Stimulated activated naive CD8-positive, alpha-beta T cell treated with anti-CD3 and anti-CD28 coated beads, Interleukin-15, Interleukin-2, amounts not matched to agents 100 ng/mL and 50 ng/mL, for 24 hours (primary cell): ENCODE measurements around the gene PPP6R1.
"Not testable (repeated sequence)": the region's sequence is repeated elsewhere in the genome, so short reads cannot be mapped to it uniquely, and the experiment has no call there.

ENCODE experiments used
- H3K27ac Mint-ChIP-seq: one replicate; pipeline ENCODE4 v1.8.0; 2021; ENCODE audit warnings: mild to moderate bottlenecking, mixed read lengths
- H3K27me3 Mint-ChIP-seq: one replicate; pipeline ENCODE4 v1.8.0; 2021; ENCODE audit warnings: mixed read lengths
- H3K36me3 Mint-ChIP-seq: one replicate; pipeline ENCODE4 v1.8.0; 2021; ENCODE audit warnings: low read depth, mixed read lengths
- H3K4me1 Mint-ChIP-seq: one replicate; pipeline ENCODE4 v1.8.0; 2021; ENCODE audit warnings: low read depth, mixed read lengths
- H3K4me3 Mint-ChIP-seq: one replicate; pipeline ENCODE4 v1.8.0; 2021; ENCODE audit warnings: mild to moderate bottlenecking, mixed read lengths
- H3K9me3 Mint-ChIP-seq: one replicate; pipeline ENCODE4 v1.8.0; 2021; ENCODE audit warnings: mixed read lengths

Gene PPP6R1

DNA sequence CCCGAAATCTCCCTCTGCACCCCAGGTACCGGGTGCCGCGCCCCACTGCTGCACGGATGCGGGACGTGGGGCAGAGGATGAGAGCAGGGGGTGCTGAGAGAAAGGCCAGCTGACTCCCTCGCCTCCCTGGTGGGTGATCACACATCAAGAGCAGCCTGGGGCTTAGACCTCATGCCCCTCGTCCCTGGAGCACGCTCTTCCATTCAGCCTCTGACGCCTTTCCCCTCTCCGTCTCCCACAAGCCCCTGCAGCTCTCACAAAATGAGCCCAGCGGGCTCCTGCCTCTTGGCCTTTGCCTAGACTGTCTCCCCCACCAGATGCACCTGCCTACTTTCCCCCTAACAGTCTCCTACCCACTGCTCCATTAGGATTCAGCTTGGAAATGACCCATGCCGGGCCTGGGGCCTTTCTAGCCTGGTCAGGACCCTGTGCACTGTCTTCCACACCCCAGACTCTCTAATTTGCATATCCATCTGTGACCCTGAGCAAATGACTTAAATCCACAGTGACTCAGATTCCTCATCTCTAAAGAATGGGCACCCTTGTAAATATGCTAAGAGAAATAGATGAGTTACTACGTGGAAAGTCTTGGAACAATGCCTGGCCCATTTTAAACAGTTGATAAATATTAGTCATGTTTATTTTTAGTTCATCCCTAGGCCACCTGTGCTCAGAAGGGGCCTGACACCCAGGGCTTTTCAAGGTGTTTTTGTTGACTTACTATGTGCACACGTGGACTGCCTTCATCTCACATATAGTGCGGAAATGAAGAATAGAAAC is 48.9 kb downstream of the PPP6R1 start:
- peaks cover 7% of the 10 kb centered on the region for H3K9me3 Mint-ChIP-seq
- no peak overlapping the region for H3K27ac Mint-ChIP-seq
- H3K27me3 Mint-ChIP-seq, result peaks cover 24% of the 10 kb centered on the region
- peaks cover 4% of the 10 kb centered on the region for H3K4me1 Mint-ChIP-seq
- H3K36me3 Mint-ChIP-seq, result peaks cover 5% of the 10 kb centered on the region
- H3K4me3 Mint-ChIP-seq, result no peak overlapping the region

- H3K4me3 Mint-ChIP-seq, result no peak within 1 kb of the TSS
- H3K4me1 Mint-ChIP-seq, result peaks cover 4% of the 10 kb centered on the region
- H3K9me3 Mint-ChIP-seq, result peaks cover 7% of the 10 kb centered on the region
- H3K36me3 Mint-ChIP-seq, result peaks cover 5% of the 10 kb centered on the region
- H3K27ac Mint-ChIP-seq, result no peak within 1 kb of the TSS
- peaks cover 26% of the 10 kb centered on the region for H3K27me3 Mint-ChIP-seq
These were observed 49.7 kb downstream of the PPP6R1 start, which contains the start of gene PTPRH for GRCh38 chr19:55208880-55209692. Gene PTPRH (minus strand): TSS chr19:55209501. CDS start chr19:55209433, 68 bp downstream.

- Mint-ChIP-seq H3K36me3 (no peaks in the 10 kb centered on the region), H3K9me3 (no peaks in the 10 kb centered on the region), H3K4me1 (peaks cover 4% of the 10 kb centered on the region), H3K4me3 (no peak overlapping the region), H3K27ac (no peak overlapping the region), H3K27me3 (peaks cover 34% of the 10 kb centered on the region)
These were observed 51.9 kb downstream of the PPP6R1 start for GRCh38 chr19:55206664-55207500.

- H3K27me3 Mint-ChIP-seq, result peaks cover 36% of the 10 kb centered on the region
These were observed 56.6 kb downstream of the PPP6R1 start for GRCh38 chr19:55202199-55202598.

GRCh38 chr19:55199620-55200204 is 59.1 kb downstream of the PPP6R1 start:
- Mint-ChIP-seq H3K27ac (no peak overlapping the region), H3K27me3 (peaks cover 27% of the 10 kb centered on the region), H3K9me3 (no peaks in the 10 kb centered on the region), H3K4me1 (no peaks in the 10 kb centered on the region), H3K36me3 (no peaks in the 10 kb centered on the region), H3K4me3 (no peak overlapping the region)

More at GRCh38 chr19:55202199-55202598, 56.6 kb downstream of the PPP6R1 start:
- not testable (repeated sequence) for H3K4me1 Mint-ChIP-seq, H3K36me3 Mint-ChIP-seq, H3K9me3 Mint-ChIP-seq, H3K27ac Mint-ChIP-seq, H3K4me3 Mint-ChIP-seq

GRCh38 chr19:55198651-55199050 is 60.2 kb downstream of the PPP6R1 start:
- no peak overlapping the region for H3K27ac Mint-ChIP-seq
- H3K27me3 Mint-ChIP-seq, result peaks cover 19% of the 10 kb centered on the region
- H3K9me3 Mint-ChIP-seq, result no peaks in the 10 kb centered on the region
- H3K36me3 Mint-ChIP-seq, result no peaks in the 10 kb centered on the region
- H3K4me3 Mint-ChIP-seq, result no peak overlapping the region
- H3K4me1 Mint-ChIP-seq, result no peaks in the 10 kb centered on the region

GRCh38 chr19:55197528-55197927 is 61.3 kb downstream of the PPP6R1 start:
- H3K27me3 Mint-ChIP-seq, result peaks cover 16% of the 10 kb centered on the region
- no peaks in the 10 kb centered on the region for H3K4me1 Mint-ChIP-seq
- H3K9me3 Mint-ChIP-seq, result no peaks in the 10 kb centered on the region
- H3K27ac Mint-ChIP-seq, result no peak overlapping the region
- no peaks in the 10 kb centered on the region for H3K36me3 Mint-ChIP-seq
- no peak overlapping the region for H3K4me3 Mint-ChIP-seq

- no peaks in the 10 kb centered on the region for H3K4me1 Mint-ChIP-seq
- no peaks in the 10 kb centered on the region for H3K36me3 Mint-ChIP-seq
- no peaks in the 10 kb centered on the region for H3K9me3 Mint-ChIP-seq
- no peak overlapping the region for H3K4me3 Mint-ChIP-seq
- peaks cover 12% of the 10 kb centered on the region for H3K27me3 Mint-ChIP-seq
- H3K27ac Mint-ChIP-seq, result no peak overlapping the region
These were observed 62.0 kb downstream of the PPP6R1 start for GRCh38 chr19:55196803-55197202.

DNA sequence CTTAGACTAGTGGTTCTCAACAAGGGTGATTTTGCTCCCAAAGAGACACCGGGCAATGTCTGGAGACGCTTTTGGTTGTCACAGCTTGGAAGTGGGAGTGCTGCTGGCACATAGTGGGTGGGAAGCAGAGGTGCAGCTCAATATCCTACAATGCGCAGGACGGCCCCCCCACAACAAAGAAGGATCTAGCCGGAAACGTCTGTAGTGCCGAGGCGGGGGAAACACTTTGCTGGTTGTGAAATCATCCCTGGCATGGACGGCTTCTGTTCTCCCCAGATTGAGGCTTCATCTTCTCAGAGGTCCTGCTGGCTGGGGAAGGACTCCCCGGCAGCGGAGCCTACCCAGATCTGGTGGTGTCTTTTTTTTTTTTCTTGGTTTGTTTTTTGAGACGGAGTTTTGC is 65.3 kb downstream of the PPP6R1 start:
- H3K27me3 Mint-ChIP-seq, result peaks cover 13% of the 10 kb centered on the region
- H3K4me3 Mint-ChIP-seq, result no peak overlapping the region
- H3K36me3 Mint-ChIP-seq, result no peaks in the 10 kb centered on the region
- no peaks in the 10 kb centered on the region for H3K9me3 Mint-ChIP-seq
- no peak overlapping the region for H3K27ac Mint-ChIP-seq
- H3K4me1 Mint-ChIP-seq, result peaks cover 4% of the 10 kb centered on the region

- H3K27ac Mint-ChIP-seq, result no peak overlapping the region
- H3K36me3 Mint-ChIP-seq, result no peaks in the 10 kb centered on the region
- H3K27me3 Mint-ChIP-seq, result peaks cover 14% of the 10 kb centered on the region
- no peaks in the 10 kb centered on the region for H3K9me3 Mint-ChIP-seq
- peaks cover 5% of the 10 kb centered on the region for H3K4me1 Mint-ChIP-seq
- no peak overlapping the region for H3K4me3 Mint-ChIP-seq
These were observed 69.4 kb downstream of the PPP6R1 start for GRCh38 chr19:55189403-55189835.

DNA sequence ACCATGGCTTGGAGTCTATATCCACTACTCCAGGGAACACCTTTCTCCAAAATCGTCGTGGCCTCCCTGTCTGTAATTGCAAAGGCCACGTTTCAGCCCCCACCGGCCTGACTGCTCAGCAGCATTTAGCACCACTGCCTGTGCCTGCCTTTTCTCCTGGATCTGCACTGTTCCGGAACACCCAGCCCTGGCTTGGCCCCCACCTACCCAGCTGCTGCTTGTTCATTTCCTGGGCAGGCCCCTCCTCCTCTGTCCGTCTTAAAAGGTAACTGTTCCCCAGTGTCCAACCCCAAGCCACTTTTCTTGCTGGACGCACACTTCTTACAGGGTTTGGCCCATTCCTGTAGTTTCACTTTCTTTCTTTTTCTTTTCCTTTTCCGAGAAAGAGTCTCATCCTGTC is 70.2 kb downstream of the PPP6R1 start:
- no peaks in the 10 kb centered on the region for H3K9me3 Mint-ChIP-seq
- H3K27ac Mint-ChIP-seq, result no peak overlapping the region
- H3K36me3 Mint-ChIP-seq, result no peaks in the 10 kb centered on the region
- no peak overlapping the region for H3K4me3 Mint-ChIP-seq
- peaks cover 19% of the 10 kb centered on the region for H3K27me3 Mint-ChIP-seq
- peaks cover 5% of the 10 kb centered on the region for H3K4me1 Mint-ChIP-seq

DNA sequence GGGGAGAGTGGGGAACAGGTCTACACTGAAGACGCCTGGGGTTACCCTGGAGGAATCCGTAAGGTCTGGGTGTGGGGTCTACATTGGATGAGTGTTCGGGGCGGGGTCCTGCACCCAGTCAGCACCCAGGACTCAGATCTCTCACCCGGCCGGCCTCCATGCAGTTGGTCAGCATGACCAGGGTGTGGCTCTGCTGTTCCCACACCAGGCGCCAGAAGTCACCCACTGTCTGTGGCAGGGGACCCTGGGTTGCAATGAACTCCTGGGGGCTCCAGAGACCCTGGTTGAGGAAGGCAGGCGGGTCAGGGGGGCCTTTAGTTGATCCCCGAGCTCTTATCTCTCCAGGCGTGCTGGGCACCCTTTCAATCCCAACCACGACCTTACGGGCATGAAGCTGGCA is 72.7 kb downstream of the PPP6R1 start:
- Mint-ChIP-seq H3K27me3 (peaks cover 31% of the 10 kb centered on the region), H3K36me3 (no peaks in the 10 kb centered on the region), H3K9me3 (no peaks in the 10 kb centered on the region), H3K27ac (no peak overlapping the region), H3K4me1 (peaks cover 5% of the 10 kb centered on the region), H3K4me3 (no peak overlapping the region)

DNA sequence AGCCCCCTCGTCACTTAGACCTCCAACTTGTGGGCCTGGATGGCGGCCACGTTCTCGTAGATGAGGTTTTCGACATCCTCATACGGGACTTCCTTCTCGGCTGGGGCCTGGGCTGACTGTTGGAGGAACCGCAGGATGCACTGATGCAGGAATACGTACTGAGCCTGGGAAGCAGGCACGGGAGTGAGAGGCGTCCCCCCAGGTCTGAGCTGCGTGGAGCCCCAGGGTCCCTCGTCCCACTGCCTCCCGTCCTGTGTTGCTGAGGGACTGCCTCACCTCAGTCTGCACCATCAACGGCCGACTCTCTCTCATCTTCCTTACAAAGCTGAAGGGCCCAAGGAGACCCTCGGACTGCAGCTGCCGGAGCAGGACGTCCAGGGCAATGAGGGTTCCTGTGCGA is 77.1 kb downstream of the PPP6R1 start:
- no peaks in the 10 kb centered on the region for H3K9me3 Mint-ChIP-seq
- H3K36me3 Mint-ChIP-seq, result no peaks in the 10 kb centered on the region
- H3K4me1 Mint-ChIP-seq, result peaks cover 19% of the 10 kb centered on the region
- peaks cover 56% of the 10 kb centered on the region for H3K27me3 Mint-ChIP-seq
- no peak overlapping the region for H3K4me3 Mint-ChIP-seq
- H3K27ac Mint-ChIP-seq, result no peak overlapping the region
